ENCODE data around the gene MYO15A. TPM values are rescaled to one million over a fixed set of nuclear protein-coding genes. Genes with fewer than 3 reads are reported as not detected.

MYO15A gene
- polyA plus RNA-seq, 1 donor: 3.9 TPM

DNA sequence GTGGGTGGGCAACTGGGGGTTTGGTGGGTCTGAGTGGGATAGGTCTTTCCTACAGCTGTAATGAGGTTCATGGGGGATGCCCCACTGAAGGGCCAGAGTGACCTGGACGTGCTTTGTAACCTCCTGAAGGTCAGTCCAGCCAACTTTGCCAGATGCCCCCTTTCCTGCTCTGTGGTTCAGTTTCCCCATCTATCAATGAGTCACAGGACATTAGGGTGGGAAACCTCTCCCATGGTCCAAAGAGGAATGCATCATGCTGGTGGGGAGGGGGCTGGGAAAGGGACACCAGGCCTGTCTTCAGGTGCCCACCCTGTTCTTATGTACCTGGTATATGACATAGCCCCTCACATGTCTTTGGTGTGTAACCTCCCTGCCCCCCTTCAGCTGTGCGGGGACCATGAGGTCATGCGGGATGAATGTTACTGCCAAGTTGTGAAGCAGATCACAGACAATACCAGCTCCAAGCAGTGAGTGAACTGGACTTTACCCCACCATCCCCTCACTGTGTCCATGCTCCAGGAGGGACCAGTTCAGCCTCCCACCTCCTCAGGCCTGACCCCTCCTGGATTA, 51.1 kb downstream of the MYO15A start:
- DNase-seq: no peak

DNA sequence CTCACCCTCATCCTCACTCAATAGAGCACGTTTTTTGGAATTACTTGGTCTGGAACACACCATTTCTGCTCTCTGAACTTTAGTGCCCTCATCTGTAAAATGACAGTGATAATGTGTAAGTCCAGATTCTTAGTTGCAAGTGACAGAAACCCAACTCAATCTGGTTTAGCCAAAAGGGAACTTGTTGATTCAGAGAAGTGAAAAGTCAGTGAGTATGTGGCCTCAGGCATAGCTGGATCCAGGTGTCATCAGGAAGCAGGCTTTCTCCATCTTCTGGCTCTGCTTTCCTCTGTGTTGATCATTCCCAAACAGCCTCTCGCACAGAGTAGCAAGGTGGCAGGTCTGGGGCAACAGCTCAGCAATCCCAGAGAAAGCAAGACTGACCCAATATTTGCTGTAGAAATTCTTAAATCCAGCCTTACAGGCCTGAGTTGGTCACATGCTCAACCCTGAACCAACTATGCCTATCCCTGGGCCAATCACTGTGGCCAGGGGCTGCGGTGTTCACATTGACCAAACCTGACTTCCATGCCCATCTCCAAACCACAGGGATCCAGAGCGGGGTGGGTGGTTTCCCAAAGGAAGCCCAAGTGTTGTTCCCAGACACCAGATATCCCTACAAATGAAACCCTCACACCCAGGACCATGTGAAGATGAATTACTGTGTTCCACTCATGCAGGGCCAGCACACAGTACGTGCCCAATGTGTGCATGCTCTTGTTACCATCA, 51.7 kb downstream of the MYO15A start:
- DNase-seq: no peak

DNA sequence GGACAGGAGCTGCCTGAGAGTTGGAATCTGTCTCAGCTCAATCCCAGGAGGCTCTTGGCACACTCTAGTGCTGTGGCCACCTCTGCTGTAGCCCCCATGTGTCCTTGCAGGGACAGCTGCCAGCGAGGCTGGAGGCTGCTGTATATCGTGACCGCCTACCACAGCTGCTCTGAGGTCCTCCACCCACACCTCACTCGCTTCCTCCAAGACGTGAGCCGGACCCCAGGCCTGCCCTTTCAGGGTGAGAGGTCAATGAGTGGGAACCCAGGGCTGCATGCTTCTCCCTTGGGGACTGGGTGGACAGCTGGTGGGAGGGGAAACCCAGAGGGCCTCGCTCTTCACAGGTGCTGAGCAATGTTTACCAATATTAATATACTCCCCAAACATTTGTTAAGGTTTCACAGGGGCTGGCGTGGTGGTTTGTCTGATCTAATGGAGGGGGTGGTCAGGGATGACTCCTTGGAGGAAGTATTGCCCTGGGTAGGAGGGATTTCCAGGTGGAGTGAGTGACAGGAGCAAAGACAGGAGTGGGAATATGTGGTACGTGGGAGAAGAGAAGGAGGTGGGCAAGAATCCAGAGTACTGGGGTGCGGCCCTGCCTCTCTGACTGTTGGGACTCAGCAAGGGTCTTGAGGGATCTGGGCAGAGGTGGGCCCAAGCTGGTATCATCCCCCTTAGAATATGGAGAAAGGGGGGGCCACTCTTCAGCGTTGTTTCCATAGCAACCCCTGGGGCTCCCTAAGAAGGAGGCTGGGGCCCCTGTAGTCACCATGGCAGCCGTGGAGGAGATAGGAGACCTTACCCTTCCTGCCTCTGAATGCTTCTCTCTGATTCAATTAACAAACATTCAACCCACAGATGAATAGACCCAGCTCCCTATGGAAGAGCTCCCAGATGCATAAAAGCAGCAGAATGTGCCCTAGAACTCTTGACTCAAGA, 52.9 kb downstream of the MYO15A start:
- DNase-seq: no peak

DNA sequence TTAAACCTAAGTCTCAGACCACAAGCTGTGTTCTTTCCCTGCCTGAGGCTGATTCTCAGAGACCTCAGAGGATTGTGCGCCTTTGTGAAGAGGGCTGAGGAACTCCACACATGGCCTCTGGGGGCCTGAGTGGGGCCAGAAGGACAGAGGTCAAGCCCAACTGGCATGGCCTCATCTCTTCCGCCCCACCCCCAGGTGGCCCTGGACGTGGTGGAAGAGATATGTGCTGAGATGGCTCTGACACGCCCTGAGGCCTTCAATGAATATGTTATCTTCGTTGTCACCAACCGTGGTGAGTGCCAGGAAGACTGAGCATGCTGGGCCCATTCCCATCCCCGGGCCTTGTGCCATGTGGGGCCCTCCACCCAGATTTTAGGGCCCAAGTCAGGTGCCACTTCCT, 55.0 kb downstream of the MYO15A start:
- DNase-seq: no peak

DNA sequence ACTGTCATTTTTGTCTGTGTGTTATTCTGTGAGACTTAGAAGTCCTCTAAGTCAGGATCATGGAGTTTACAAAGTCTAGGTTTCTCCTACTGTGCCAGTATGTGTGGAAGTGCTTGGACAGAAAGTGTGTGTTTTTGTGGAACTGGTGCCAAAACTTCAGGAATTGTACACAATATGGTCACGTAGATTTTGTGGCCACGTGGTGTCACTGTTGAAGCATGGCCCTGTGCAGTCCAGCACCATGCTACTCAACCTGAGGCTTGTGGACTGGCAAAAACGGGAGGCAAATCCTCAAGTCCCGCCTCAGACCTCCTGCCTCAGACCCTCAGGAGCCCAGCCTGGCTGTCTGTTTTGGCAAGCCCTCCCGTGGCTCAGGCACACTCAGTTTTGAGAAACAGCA, 58.3 kb downstream of the MYO15A start:
- no peak for DNase-seq

DNA sequence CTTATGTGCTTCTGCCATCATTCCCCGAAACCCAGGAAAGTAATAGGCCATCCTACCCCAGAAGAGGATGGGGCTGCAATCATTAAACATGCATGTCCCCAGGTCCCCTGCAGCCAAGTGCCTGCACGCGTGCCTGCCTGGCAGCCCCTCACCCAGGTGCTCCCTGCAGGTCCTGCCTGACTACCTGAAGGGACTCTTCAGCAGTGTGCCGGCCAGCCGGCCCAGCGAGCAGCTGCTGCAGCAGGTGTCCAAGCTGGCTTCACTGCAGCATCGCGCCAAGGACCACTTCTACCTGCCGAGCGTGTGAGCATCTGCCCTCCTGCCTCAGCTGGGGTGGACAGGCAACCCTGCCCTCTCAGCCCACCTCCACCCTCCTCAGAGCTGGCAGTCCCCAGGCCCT, 58.9 kb downstream of the MYO15A start:
- no peak for DNase-seq

DNA sequence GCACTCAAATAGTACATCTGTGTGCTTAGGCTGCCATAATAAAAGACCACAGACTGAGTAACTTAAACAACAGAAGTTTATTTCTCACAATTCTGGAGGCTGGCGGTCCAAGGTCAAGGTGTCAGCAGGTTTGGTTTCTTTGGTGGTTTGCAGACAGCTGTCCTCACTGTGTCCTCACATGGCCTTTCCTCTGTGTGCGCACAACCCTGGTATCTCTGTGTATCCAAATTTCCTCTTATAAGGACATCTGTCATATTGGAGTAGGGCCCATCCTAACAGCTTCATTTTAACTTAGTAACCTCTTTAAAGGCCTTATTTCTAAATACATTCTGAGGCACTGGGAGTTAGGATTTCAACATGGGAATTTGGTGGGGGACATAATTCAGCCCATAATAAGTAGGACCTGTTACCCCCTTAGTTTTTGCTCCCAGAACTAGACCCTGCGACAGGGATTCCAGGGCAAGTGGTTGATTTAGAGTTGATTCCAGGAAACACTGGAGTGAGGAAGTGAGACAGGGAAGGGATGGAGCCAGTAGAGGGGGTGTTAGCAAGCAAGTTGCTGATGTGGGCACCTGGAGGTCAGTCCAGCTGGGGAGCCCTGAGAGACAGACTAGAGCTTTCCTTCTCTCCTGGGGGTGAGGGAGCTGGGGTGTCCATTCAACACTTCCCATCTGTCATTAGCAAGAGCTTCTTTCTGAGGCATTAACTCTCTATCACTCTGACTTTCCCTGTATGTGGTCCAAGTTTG, 64.1 kb downstream of the MYO15A start:
- DNase-seq: no peak

DNA sequence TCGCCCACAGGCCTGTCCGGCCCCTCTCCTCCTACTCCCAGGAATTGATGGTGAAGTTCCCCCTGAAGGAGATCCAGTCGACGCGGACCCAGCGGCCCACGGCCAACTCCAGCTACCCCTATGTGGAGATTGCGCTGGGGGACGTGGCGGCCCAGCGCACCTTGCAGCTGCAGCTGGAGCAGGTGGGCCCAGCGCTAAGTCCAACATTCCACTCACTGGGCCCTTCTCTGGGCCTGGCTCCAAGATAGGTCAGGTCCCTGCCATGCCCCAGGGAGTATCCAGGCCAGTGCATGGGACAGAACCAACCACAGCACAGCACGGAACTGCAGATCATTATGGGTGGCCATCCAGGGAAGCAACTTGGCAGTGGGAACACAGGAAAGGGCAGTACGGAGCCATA, 65.2 kb downstream of the MYO15A start:
- no peak for DNase-seq

DNA sequence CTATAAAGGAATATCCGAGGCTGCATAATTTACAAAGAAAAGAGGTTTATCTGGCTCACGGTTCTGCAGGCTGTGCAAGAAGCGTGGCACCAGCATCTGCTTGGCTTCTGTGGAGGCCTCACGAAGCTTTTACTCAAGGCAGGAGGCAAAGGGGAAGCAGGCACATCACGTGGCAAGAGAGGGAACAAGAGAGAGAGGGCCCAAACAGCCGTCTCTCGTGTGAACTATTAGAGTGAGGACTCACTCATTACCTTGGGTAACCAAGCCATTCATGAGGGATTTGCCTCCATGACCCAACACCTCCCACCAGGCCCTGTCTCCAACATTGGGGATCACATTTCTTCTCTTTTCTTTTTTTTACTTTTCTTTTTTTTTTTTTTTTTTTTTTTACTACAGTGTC, 67.6 kb downstream of the MYO15A start:
- DNase-seq: no peak

DNA sequence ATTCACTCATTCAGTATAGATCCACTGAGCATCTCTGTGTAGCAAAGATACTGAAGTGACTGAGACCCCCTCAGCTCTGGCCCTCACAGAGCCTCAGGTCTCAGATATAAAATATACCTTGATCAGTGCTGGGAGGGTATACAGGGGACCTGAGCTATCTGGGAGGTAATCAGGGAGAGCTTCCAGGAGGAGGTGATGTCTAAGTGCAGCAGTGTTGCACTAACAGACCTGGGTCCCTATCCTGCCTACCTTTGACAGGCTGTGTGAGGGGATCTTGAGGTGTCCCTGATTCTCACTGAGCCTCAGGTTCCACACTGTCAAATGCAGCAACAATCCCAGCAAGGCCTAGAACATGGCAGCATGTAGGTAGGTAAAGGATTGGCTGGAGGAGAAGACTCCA, 68.6 kb downstream of the MYO15A start:
- DNase-seq: no peak

DNA sequence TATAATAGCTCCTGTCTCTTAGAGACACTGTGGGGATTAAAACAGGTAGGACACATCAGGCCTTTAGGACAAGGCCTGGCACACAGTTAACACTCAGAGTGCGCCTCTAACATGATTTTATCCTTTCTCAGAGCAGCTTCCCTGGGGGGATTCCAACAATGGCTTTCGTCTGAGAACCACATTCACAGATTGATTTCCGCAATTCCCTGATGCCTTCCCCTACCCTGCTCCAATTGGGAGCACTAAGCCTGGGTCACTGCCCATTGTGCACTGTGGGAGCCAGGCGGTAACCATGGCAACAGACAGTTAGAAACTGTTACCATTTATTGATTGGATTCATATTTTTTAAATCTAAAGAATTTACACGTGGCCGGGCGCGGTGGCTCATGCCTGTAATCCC, 69.2 kb downstream of the MYO15A start:
- no peak for DNase-seq

DNA sequence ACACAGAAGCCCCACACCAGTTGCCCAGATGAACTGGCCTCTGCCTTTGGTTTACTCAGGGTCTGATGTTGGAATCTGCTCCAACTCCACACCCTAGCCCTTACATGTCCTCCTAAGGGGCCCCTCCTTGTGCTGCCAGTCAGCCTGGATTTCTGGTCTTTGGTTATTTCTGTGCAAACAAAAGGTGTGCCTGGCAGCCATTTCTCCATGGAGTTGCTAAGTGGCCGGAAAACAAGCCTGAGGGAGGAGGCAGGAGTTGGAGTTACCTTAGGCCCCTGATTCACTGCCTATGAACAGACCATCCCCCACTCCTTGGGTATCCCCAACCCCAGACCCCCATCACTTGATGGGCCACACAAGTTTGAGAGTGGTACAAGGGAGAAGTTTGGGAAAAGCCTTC, 70.6 kb downstream of the MYO15A start:
- no peak for DNase-seq

DNA sequence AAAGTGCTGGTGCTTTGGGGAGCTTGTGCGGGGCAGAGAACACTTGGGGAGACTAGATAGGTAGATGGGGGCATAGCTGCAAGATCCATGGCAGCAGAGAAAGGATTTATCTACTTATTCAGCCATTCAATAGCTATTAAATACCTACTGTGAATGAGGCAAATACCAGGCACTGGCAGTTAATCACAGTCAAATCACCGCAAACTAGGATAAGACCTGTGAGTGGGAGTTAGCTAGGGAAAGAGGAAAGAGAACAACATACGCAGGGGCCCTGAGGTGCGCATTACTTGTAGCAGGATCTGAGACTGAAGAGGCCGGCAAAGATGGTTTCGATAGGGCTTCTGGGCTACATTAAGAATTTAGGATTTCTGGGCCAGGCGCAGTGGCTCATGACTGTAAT, 71.2 kb downstream of the MYO15A start:
- no peak for DNase-seq

DNA sequence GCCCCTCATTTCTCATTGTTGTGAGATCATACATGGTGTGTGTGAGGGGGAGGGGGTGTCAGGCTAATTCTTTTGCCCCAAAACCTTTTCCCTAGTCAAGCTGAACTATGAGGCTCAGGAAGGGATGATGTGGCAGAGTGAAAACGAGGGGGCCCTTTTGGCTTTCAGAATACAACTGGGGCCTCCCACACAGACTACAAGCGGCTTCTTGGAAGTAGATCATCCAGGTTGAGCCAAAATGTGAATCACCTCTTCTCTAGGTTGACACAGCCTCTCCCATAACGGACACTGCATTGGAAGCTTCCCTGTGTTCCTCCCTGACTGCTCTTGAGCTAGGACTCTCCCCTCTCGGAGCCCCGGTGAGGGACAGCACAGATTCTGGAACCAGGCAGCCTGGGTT, 72.8 kb downstream of the MYO15A start:
- DNase-seq: no peak

DNA sequence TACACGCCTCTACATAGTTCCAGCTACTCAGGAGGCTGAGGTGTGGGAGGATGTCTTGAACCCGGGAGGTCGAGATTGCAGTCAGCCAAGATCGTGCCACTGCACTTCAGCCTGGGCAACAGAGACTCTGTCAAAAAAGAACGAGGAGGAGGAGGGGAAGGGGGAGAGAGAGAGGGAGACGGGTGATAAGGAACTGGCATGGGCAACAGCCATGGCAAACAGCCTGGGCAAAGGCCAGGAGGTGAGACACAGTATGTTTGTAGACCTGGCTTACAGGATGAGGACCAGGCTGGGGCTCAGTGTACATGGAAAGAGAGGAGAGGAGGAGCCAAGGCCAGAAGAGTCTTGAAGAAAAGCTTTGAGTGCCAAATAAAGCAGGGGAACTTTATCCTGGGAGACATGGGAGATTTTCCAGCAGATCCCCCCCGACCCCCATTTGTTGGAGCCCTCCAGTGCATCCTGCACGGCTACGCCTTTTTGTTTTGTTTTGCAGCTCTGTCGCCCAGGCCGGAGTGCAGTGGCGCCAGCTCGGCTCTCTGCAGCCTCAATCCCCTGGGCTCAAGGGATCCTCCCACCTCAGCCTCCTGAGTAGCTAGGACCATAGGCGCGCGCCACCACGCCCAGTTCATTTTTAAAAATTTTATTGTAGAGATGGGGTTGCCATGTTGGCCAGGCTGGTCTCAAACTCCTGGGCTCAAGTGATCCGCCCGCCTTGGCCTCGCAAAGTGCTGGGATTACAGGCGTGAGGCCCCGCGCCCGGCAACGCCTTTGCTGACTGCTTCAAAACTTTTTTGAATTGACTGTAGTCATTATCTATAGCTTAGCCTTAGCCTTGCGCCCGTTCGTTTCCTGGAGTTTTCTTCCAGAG, 73.8 kb downstream of the MYO15A start:
- peak; percentile 17 for DNase-seq

DNA sequence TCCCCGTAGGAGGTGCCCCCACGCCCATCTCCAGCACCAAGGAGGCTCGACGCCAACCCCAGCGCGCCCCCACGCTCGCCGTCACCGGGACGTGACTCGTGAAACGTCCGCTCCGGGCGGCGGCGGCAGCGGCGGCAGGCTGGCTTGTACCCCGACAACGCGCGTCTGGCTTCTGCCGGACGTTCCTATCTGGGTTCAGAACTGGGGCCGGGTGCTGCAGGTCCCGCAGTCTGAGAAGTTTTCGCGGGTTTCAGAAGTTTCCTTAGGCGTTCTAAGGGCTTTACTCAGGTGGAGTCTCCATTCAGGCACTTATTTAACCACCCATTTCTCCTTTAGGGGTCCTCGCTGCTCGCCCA, 74.4 kb downstream of the MYO15A start:
- DNase-seq: no peak

DNA sequence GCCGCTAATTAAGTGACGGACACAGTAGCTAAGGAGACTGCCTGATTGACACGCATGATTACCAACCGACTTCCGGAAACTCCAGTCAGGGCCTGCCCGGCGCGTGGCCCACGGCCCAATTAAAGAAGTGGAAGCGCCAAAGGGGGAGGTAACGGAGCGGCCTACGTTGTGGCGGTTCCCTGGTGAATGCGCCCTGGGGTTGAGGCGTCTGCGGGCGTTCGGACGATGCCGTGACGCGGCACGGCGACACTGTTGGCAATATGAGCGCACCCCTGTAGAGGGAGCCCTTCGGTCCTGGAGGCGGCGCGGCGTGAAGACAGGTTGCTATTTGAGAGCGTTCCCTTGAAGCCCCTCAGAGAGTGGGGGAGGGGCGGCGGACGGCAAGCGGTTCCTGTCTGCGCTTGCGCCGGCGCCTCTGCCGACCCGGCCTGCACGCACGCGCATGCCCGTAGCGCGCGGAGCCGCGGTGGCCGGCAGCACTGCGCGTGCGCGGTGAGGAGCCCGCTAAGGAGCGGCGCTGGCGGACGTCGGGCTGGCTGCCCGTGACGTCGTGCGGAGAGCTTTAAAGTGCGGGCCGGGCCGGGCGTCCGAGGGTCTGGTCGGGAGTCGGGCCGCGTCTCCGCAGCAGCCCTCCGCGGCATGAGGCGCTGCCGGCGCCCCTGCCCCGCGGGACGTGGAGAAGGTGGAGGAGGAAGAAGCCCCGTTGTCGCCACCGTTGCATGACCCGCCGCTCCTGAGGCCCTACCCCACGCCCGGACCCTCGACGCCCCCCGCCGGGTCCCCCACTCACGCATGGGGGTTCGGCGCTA, 75.0 kb downstream of the MYO15A start, which contains the start of gene ALKBH5:
TSS of gene ALKBH5 (plus strand) at position 495 of the 809 bp plus-strand sequence. CDS start 416 bp downstream, outside the sequence.
- peak; percentile 99 for DNase-seq

DNA sequence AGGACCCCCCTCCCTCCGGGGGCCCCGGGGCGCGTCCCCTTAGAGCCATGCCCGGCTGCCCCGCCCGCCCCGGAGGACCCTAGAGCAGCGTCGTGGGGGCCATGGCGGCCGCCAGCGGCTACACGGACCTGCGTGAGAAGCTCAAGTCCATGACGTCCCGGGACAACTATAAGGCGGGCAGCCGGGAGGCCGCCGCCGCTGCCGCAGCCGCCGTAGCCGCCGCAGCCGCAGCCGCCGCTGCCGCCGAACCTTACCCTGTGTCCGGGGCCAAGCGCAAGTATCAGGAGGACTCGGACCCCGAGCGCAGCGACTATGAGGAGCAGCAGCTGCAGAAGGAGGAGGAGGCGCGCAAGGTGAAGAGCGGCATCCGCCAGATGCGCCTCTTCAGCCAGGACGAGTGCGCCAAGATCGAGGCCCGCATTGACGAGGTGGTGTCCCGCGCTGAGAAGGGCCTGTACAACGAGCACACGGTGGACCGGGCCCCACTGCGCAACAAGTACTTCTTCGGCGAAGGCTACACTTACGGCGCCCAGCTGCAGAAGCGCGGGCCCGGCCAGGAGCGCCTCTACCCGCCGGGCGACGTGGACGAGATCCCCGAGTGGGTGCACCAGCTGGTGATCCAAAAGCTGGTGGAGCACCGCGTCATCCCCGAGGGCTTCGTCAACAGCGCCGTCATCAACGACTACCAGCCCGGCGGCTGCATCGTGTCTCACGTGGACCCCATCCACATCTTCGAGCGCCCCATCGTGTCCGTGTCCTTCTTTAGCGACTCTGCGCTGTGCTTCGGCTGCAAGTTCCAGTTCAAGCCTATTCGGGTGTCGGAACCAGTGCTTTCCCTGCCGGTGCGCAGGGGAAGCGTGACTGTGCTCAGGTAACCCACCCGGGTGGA, 75.8 kb downstream of the MYO15A start:
- DNase-seq: peak; percentile 26

DNA sequence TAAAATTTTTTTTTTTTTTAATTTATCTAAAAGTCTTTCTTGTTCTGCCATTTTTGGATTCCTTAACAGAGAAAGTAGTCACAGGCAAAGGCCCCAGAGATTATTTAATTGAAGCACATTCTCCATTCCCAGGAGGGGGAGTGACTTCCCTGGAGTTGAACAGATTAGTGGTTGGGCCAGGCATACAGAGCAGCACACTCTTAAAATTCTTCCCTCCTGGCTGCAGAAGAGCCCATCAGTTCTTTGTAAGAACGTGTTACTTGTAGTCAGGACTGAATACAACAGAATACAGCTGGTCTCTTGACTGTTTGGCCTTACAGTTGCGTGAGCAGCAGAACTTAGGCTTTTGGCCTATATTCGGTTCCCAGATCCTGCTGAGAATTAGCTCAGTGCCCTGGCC, 76.8 kb downstream of the MYO15A start:
- DNase-seq: peak; percentile 33

Data from left kidney (tissue), 2 donors.